K562 (cell line): ENCODE data around the gene CMTM4. TPM values are rescaled to one million over a fixed set of nuclear protein-coding genes. Genes with fewer than 3 reads are reported as not detected.

Experiments
- ATAC-seq: fragments of 200-7000 bp; cut with Tn5 transposase; 3 replicates; pipeline ENCODE4 v1.9.1; 2020; ENCODE audit warnings: moderate library complexity
- BruUV-seq: library from RNA; stranded (reverse); fragments of 400-500 nt; replicated peaks from 2 replicates; lab custom pipeline; 2021; lab: Mats Ljungman, UMichigan
- CTCF ChIA-PET: fragments of 300-600 bp; formaldehyde crosslinking; extraction: SDS; loops from one replicate; lab custom pipeline; 2021; ENCODE audit warnings: low intra/inter-chr PET ratio; lab: Yijun Ruan, JAX
- POLR2A ChIA-PET: fragments of 300-600, 350-650 bp; sonication (Branson Sonifier 250); formaldehyde crosslinking; extraction: SDS; loops from one replicate; lab custom pipeline; 2021; ENCODE audit warnings: antibody characterized with exemption, inconsistent platforms; lab: Yijun Ruan, JAX
- DNase-seq, 4 experiments: peaks; one replicate each; pipeline versions ENCODE4 v3.0.0 to v3.0.0-alpha.2; 2011 to 2018; ENCODE audit warnings: low spot score in 3 of 4, mixed read lengths in 3 of 4; ENCODE audit errors: extremely low read depth in 1 of 4
- FAIRE-seq: peaks from 2 replicates; lab custom pipeline; 2011; peaks lifted over from hg19 to GRCh38; lab: Jason Lieb, UNC
- H2AFZ ChIP-seq: 2 replicates; pipeline ENCODE4 v1.6.0; 2011; ENCODE audit warnings: low read depth, low read length, control low read depth, inconsistent platforms
- H3K27ac ChIP-seq: fragments of 200-600 bp; 3 replicates; pipeline ENCODE4 v1.8.0; 2011; ENCODE audit warnings: low read depth, mild to moderate bottlenecking, control low read depth, inconsistent platforms, low read length, moderate library complexity, mixed read lengths; ENCODE audit errors: extremely low read depth
- H3K27me3 ChIP-seq, 2 experiments: fragments of 300-600 bp in 1 of 2; 2 replicates in 1 of 2; 3 replicates in 1 of 2; pipeline versions ENCODE4 v1.6.0 to v1.8.0; 2011; ENCODE audit warnings: inconsistent platforms in 2 of 2, low read length in 2 of 2, mild to moderate bottlenecking in 1 of 2, mixed read lengths in 1 of 2, moderate library complexity in 1 of 2; ENCODE audit not compliant: control insufficient read depth in 2 of 2, insufficient read depth in 2 of 2
- H3K36me3 ChIP-seq: fragments of 300-600 bp; 3 replicates; pipeline ENCODE4 v1.8.0; 2011; ENCODE audit warnings: mild to moderate bottlenecking, low read length, inconsistent platforms; ENCODE audit not compliant: control insufficient read depth, insufficient read depth
- H3K4me1 ChIP-seq, 2 experiments: fragments of 200-600 bp in 1 of 2; replicated peaks in 1 of 2; 2 replicates in 1 of 2; 3 replicates in 1 of 2; pipeline versions ENCODE4 v1.5.1 to v1.8.0; 2011; ENCODE audit warnings: inconsistent platforms in 2 of 2, low read length in 2 of 2, mild to moderate bottlenecking in 1 of 2, mixed read lengths in 1 of 2, moderate library complexity in 1 of 2; ENCODE audit not compliant: control insufficient read depth in 2 of 2, insufficient read depth in 2 of 2
- H3K4me2 ChIP-seq: 2 replicates; pipeline ENCODE4 v1.6.1; 2011; ENCODE audit warnings: low read length, control low read depth, inconsistent platforms, mixed read lengths; ENCODE audit not compliant: insufficient read depth
- H3K4me3 ChIP-seq: fragments of 200-600 bp; sonication (generic), shearing (Covaris generic); 2 replicates; pipeline ENCODE4 v1.5.1; 2016; ENCODE audit warnings: control low read depth, inconsistent platforms
- H3K79me2 ChIP-seq: fragments of 200-600 bp; 3 replicates; pipeline ENCODE4 v1.8.0; 2011; ENCODE audit warnings: low read length, inconsistent platforms; ENCODE audit not compliant: control insufficient read depth, insufficient read depth
- H3K9ac ChIP-seq, 2 experiments: 2 replicates each; pipeline versions ENCODE4 v1.6.0 to v1.6.1; 2011; ENCODE audit warnings: low read depth in 2 of 2, low read length in 2 of 2, control low read depth in 1 of 2, inconsistent platforms in 1 of 2, mild to moderate bottlenecking in 1 of 2, mixed read lengths in 1 of 2; ENCODE audit not compliant: insufficient read depth in 1 of 2
- H3K9me1 ChIP-seq: one replicate; pipeline ENCODE4 v1.6.0; 2011; ENCODE audit warnings: inconsistent platforms, mild to moderate bottlenecking, low read length, moderate library complexity; ENCODE audit not compliant: control insufficient read depth, insufficient read depth
- H3K9me3 ChIP-seq: replicated peaks from 2 replicates; pipeline ENCODE4 v1.5.1; 2011; ENCODE audit warnings: low read depth, low read length, inconsistent platforms; ENCODE audit not compliant: control insufficient read depth, insufficient read depth
- H4K20me1 ChIP-seq: replicated peaks from 2 replicates; pipeline ENCODE4 v1.6.1; 2011; ENCODE audit warnings: low read length, inconsistent platforms, mixed read lengths; ENCODE audit not compliant: control insufficient read depth, insufficient read depth
- CREB5 ChIP-seq: fragments of 250-450 bp; sonication (Bioruptor Pico); IDR thresholded peaks from 2 replicates; pipeline ENCODE4 v1.5.0; 2020; ENCODE audit warnings: mild to moderate bottlenecking
- FOXA1 ChIP-seq: fragments of 450-650 bp; IDR thresholded peaks from 2 replicates; pipeline ENCODE4 v1.6.1; 2016; ENCODE audit warnings: mild to moderate bottlenecking, borderline replicate concordance
- HDAC6 ChIP-seq: IDR thresholded peaks from 2 replicates; pipeline ENCODE4 v1.6.1; 2012; ENCODE audit warnings: low read depth, mild to moderate bottlenecking, control low read depth, inconsistent platforms, low read length, moderate library complexity
- NKRF ChIP-seq: fragments of 450-650 bp; IDR thresholded peaks from 2 replicates; pipeline ENCODE4 v1.6.1; 2016; ENCODE audit warnings: borderline replicate concordance
- ZNF224 ChIP-seq: sonication (generic); formaldehyde crosslinking; IDR thresholded peaks from 2 replicates; pipeline ENCODE4 v1.8.0; 2022; ENCODE audit warnings: mild to moderate bottlenecking, missing genetic modification reagents
- ZNF316 ChIP-seq: fragments of 450-650 bp; IDR thresholded peaks from 2 replicates; pipeline ENCODE4 v1.6.1; 2016
- ZNF41 ChIP-seq: fragments of 250-450 bp; sonication (Bioruptor Pico); conservative IDR thresholded peaks from 2 replicates; pipeline ENCODE4 v1.4.0; 2020; ENCODE audit warnings: mild to moderate bottlenecking
- WGBS: fragments of 100-300 bp; shearing (Covaris generic); methylation state at CpG from one replicate; pipeline ENCODE4 v1.1.6; 2016; ENCODE audit warnings: low coverage, mixed read lengths; ENCODE audit not compliant: insufficient coverage; ENCODE audit errors: missing lambda C conversion rate; 5-methylcytosine and 5-hydroxymethylcytosine counted together
- in situ Hi-C: fragments of 300-500 bp; cut with MboI; formaldehyde crosslinking; loops from 4 replicates; pipeline ENCODE4 v1.15.0; 2018; ENCODE audit warnings: inconsistent platforms, mixed read lengths
- intact Hi-C: fragments of 100-400 bp; cut with micrococcal nuclease; formaldehyde crosslinking; loops from 2 replicates; pipeline ENCODE4 v1.14.2; 2022
- polyA plus RNA-seq, 8 experiments: library from polyadenylated mRNA; depleted of rRNA in 4 of 8; stranded (reverse) in 5 of 8; unstranded in 3 of 8; fragments of >200 nt; fragmentation: Nextera tagmentation in 2 of 8; fragmentation: Illumina TruSeq in 1 of 8; extraction: Ambion mirVana in 2 of 8; extraction: Trizol in 1 of 8; gene quantifications; 2 replicates each; pipeline versions ENCODE4 v1.2.1 to v1.2.3, GENCODE V29; 2011 to 2014; ENCODE audit warnings: inconsistent platforms in 1 of 8, missing spikeins in 1 of 8
- total RNA-seq, 7 experiments: library from RNA; depleted of rRNA in 6 of 7; stranded (reverse); fragments of >200 nt in 6 of 7; fragmentation: Illumina TruSeq in 2 of 7; extraction: Trizol in 2 of 7; gene quantifications; 2 replicates each; pipeline versions ENCODE4 v1.2.1 to v1.2.3, GENCODE V29; 2011 to 2021; ENCODE audit warnings: low replicate concordance in 1 of 7
- TF ChIP-seq, protein P1 (sequence below): fragments of 250-450 bp; sonication (Bioruptor Pico); IDR thresholded peaks from 2 replicates; pipeline ENCODE4 v1.8.0; 2022; ENCODE audit warnings: moderate library complexity, mild to moderate bottlenecking, inconsistent platforms
- TF ChIP-seq, protein P2 (sequence below): sonication (generic); formaldehyde crosslinking; IDR thresholded peaks from 2 replicates; pipeline ENCODE4 v1.8.0; 2022; ENCODE audit warnings: missing genetic modification reagents, mild to moderate bottlenecking, moderate library complexity, borderline replicate concordance

CMTM4 gene
- total and polyA plus RNA-seq, 9 of the 15 experiments (the other 6 are each of a cell fraction or from before 2014, with no cell fraction given): 2.0 to 21.3 (median 12.5) TPM

- peaks cover 38% of the 10 kb centered on the region for H3K36me3 ChIP-seq
- ATAC-seq (no peak), FAIRE-seq (no peak), DNase-seq (no peak)
- TF ChIP-seq FOXA1 (no peak), ZNF316 (no peak), NKRF (no peak)
- H3K27ac ChIP-seq: no peak overlapping the region
- no TSS peak for BruUV-seq
- ChIA-PET CTCF (no interaction called here), POLR2A (no interaction called here)
- H3K9ac ChIP-seq: no peak overlapping the region
- intact Hi-C loops (no loop called here), in situ Hi-C loops (no loop called here)
- no peaks in the 10 kb centered on the region for H4K20me1 ChIP-seq
- H3K27me3 ChIP-seq: no peaks in the 10 kb centered on the region
- H3K4me2 ChIP-seq: no peak overlapping the region
- no peaks in the 10 kb centered on the region for H3K79me2 ChIP-seq
- no peaks in the 10 kb centered on the region for H3K9me1 ChIP-seq
- WGBS: 87% methylated on average over 4 of the region's 4 CpGs
- no peak overlapping the region for H2AFZ ChIP-seq
- H3K4me1 ChIP-seq: no peaks in the 10 kb centered on the region
- H3K9me3 ChIP-seq: no peaks in the 10 kb centered on the region
- H3K4me3 ChIP-seq: no peak overlapping the region
Observed at GRCh38 chr16:66719246-66719645, 22.7 kb upstream of the CMTM4 start.

- Histone ChIP-seq H2AFZ (no peak overlapping the region), H4K20me1 (no peaks in the 10 kb centered on the region), H3K4me1 (no peaks in the 10 kb centered on the region), H3K9me1 (no peaks in the 10 kb centered on the region), H3K9me3 (no peaks in the 10 kb centered on the region), H3K4me3 (no peak overlapping the region), H3K79me2 (no peaks in the 10 kb centered on the region), H3K27me3 (no peaks in the 10 kb centered on the region), H3K9ac (no peak overlapping the region), H3K4me2 (no peak overlapping the region), H3K27ac (no peak overlapping the region), H3K36me3 (peaks cover 24% of the 10 kb centered on the region)
- DNase-seq (no peak), ATAC-seq (no peak), FAIRE-seq (no peak)
- intact Hi-C loops: loop anchor here (2.0 kb wide), 1 partner anchor 149 kb away; no protein-coding TSS in a partner anchor
- POLR2A ChIA-PET: interaction anchor here (1.4 kb wide), 1 partner anchor 14 kb away, joined by 4 read pairs; no protein-coding TSS in a partner anchor
- CTCF ChIA-PET: no interaction called here
- in situ Hi-C loops: no loop called here
- no TSS peak for BruUV-seq
- WGBS: 65% methylated on average over 4 of the region's 4 CpGs
- TF ChIP-seq, protein P1, sequence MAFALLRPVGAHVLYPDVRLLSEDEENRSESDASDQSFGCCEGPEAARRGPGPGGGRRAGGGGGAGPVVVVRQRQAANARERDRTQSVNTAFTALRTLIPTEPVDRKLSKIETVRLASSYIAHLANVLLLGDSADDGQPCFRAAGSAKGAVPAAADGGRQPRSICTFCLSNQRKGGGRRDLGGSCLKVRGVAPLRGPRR (CRISPR knock-in tag): no peak
- TF ChIP-seq HDAC6 (no peak), CREB5 (CRISPR knock-in tag) (no peak), ZNF224 (CRISPR knock-in tag) (no peak), ZNF41 (CRISPR knock-in tag) (no peak)
- TF ChIP-seq, protein P2, sequence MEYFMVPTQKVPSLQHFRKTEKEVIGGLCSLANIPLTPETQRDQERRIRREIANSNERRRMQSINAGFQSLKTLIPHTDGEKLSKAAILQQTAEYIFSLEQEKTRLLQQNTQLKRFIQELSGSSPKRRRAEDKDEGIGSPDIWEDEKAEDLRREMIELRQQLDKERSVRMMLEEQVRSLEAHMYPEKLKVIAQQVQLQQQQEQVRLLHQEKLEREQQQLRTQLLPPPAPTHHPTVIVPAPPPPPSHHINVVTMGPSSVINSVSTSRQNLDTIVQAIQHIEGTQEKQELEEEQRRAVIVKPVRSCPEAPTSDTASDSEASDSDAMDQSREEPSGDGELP (CRISPR knock-in tag): no peak
Observed at GRCh38 chr16:66717776-66718175, 21.2 kb upstream of the CMTM4 start.
